ENCODE measurements around the gene FMNL2. TPM values are rescaled to one million over a fixed set of nuclear protein-coding genes. Genes with fewer than 3 reads are reported as not detected.

Gene FMNL2
- total and polyA plus RNA-seq, 4 donors = 1.5 to 9.3 (median 5.1) TPM

DNA sequence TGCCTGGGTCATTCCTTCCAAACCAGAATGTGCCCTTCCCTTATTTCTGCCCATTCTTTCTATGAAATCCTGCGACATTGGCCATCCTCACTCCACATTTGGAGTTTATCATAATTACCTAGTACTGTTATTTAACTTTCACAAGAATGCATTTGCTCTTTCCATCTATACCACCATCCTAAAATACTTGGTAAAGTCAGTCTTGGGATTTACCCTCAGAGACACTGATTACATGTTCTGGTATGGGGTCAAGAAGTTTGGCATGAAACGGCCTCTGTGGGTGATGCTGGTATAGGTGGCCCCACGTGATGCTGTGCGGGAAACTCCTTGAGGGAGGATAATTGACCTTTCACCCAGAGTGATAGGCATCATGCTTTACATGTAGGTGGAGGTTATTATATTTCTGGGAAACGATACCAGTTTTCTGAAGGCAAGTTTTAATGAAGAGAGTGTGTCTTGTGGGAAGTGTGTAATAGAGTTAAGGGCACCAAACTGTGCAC is 123.5 kb downstream of the FMNL2 start:
- H3K27ac ChIP-seq (ENCODE audit: low read depth in 1 of 2, low read length in 2 of 2) = no peak overlapping the region
- H3K36me3 ChIP-seq (ENCODE audit: control insufficient read depth in 4 of 4, insufficient read depth in 3 of 4, low read depth in 1 of 4, low read length in 3 of 4) = no peaks in the 10 kb centered on the region
- no peak overlapping the region for H3K9ac ChIP-seq (ENCODE audit: low read depth in 1 of 2, low read length in 2 of 2)
- no peaks in the 10 kb centered on the region for H3K9me3 ChIP-seq (ENCODE audit: control insufficient read depth in 4 of 4, low read length in 3 of 4)
- 78% methylated on average over 5 of the region's 5 CpGs for WGBS
- no peaks in the 10 kb centered on the region for H3K4me1 ChIP-seq (ENCODE audit: control insufficient read depth in 4 of 4, insufficient read depth in 4 of 4, low read length in 3 of 4)
- H3K4me3 ChIP-seq (ENCODE audit: low read depth in 1 of 3, low read length in 3 of 3) = no peak overlapping the region
- DNase-seq (ENCODE audit: low spot score) = no peak
- no peaks in the 10 kb centered on the region for H3K27me3 ChIP-seq (ENCODE audit: control insufficient read depth in 4 of 4, insufficient read depth in 4 of 4, low read length in 3 of 4)
- TF ChIP-seq NR2F2 (IDR thresholded peaks at IDR 0.05) (no peak), GABPA (IDR thresholded peaks at IDR 0.05 in 1 of 2, conservative IDR thresholded peaks at IDR 0.05 in 1 of 2) (no peak)
- TF ChIP-seq, protein P1, sequence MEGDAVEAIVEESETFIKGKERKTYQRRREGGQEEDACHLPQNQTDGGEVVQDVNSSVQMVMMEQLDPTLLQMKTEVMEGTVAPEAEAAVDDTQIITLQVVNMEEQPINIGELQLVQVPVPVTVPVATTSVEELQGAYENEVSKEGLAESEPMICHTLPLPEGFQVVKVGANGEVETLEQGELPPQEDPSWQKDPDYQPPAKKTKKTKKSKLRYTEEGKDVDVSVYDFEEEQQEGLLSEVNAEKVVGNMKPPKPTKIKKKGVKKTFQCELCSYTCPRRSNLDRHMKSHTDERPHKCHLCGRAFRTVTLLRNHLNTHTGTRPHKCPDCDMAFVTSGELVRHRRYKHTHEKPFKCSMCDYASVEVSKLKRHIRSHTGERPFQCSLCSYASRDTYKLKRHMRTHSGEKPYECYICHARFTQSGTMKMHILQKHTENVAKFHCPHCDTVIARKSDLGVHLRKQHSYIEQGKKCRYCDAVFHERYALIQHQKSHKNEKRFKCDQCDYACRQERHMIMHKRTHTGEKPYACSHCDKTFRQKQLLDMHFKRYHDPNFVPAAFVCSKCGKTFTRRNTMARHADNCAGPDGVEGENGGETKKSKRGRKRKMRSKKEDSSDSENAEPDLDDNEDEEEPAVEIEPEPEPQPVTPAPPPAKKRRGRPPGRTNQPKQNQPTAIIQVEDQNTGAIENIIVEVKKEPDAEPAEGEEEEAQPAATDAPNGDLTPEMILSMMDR (IDR thresholded peaks at IDR 0.05; ENCODE audit: low read depth, low read length, missing input control) = no peak

DNA sequence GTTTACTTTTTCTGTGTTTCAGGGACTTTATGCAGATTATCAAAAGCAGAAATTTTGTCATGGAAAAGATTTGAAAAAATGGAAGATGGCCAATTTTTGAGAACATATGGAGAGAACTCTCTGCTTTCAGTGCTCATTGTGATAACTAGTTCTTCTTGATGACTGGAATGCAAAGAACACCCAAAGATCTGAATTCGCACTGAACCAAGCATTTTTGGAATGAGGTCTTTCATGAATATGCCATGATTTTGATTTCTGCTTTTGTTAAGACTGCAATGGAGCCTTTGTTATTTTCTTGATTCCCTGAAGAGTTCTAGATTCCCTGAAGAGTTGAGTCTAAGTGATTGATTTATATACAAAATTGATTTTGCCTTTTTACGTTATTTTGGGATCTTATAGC is 124.1 kb downstream of the FMNL2 start:
- Histone ChIP-seq H3K27ac (ENCODE audit: low read depth in 1 of 2, low read length in 2 of 2) (no peak overlapping the region), H3K4me1 (ENCODE audit: control insufficient read depth in 4 of 4, insufficient read depth in 4 of 4, low read length in 3 of 4) (no peaks in the 10 kb centered on the region), H3K4me3 (ENCODE audit: low read depth in 1 of 3, low read length in 3 of 3) (no peak overlapping the region), H3K9me3 (ENCODE audit: control insufficient read depth in 4 of 4, low read length in 3 of 4) (no peaks in the 10 kb centered on the region), H3K9ac (ENCODE audit: low read depth in 1 of 2, low read length in 2 of 2) (no peak overlapping the region), H3K36me3 (ENCODE audit: control insufficient read depth in 4 of 4, insufficient read depth in 3 of 4, low read depth in 1 of 4, low read length in 3 of 4) (no peaks in the 10 kb centered on the region), H3K27me3 (ENCODE audit: control insufficient read depth in 4 of 4, insufficient read depth in 4 of 4, low read length in 3 of 4) (no peaks in the 10 kb centered on the region)
- 96% methylated on average over 2 of the region's 2 CpGs for WGBS
- no peak for DNase-seq (ENCODE audit: low spot score)
- TF ChIP-seq, protein P2, sequence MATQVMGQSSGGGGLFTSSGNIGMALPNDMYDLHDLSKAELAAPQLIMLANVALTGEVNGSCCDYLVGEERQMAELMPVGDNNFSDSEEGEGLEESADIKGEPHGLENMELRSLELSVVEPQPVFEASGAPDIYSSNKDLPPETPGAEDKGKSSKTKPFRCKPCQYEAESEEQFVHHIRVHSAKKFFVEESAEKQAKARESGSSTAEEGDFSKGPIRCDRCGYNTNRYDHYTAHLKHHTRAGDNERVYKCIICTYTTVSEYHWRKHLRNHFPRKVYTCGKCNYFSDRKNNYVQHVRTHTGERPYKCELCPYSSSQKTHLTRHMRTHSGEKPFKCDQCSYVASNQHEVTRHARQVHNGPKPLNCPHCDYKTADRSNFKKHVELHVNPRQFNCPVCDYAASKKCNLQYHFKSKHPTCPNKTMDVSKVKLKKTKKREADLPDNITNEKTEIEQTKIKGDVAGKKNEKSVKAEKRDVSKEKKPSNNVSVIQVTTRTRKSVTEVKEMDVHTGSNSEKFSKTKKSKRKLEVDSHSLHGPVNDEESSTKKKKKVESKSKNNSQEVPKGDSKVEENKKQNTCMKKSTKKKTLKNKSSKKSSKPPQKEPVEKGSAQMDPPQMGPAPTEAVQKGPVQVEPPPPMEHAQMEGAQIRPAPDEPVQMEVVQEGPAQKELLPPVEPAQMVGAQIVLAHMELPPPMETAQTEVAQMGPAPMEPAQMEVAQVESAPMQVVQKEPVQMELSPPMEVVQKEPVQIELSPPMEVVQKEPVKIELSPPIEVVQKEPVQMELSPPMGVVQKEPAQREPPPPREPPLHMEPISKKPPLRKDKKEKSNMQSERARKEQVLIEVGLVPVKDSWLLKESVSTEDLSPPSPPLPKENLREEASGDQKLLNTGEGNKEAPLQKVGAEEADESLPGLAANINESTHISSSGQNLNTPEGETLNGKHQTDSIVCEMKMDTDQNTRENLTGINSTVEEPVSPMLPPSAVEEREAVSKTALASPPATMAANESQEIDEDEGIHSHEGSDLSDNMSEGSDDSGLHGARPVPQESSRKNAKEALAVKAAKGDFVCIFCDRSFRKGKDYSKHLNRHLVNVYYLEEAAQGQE (IDR thresholded peaks at IDR 0.05) = no peak
- TF ChIP-seq HNF4A (conservative IDR thresholded peaks at IDR 0.05) (no peak), NR2F2 (IDR thresholded peaks at IDR 0.05) (no peak), RAD21 (IDR thresholded peaks at IDR 0.05) (no peak), JUND (IDR thresholded peaks at IDR 0.05) (no peak), RXRA (IDR thresholded peaks at IDR 0.05) (no peak), SP1 (IDR thresholded peaks at IDR 0.05) (no peak), GABPA (IDR thresholded peaks at IDR 0.05 in 1 of 2, conservative IDR thresholded peaks at IDR 0.05 in 1 of 2) (no peak), FOXA1 (IDR thresholded peaks at IDR 0.05) (no peak), EGR1 (IDR thresholded peaks at IDR 0.05; ENCODE audit: low read depth in 2 of 2) (no peak), TAF1 (conservative IDR thresholded peaks at IDR 0.05) (no peak), FOXA2 (IDR thresholded peaks at IDR 0.05) (no peak)
- TF ChIP-seq, protein P3, sequence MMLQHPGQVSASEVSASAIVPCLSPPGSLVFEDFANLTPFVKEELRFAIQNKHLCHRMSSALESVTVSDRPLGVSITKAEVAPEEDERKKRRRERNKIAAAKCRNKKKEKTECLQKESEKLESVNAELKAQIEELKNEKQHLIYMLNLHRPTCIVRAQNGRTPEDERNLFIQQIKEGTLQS (IDR thresholded peaks at IDR 0.05) = no peak
- TF ChIP-seq, protein P4, sequence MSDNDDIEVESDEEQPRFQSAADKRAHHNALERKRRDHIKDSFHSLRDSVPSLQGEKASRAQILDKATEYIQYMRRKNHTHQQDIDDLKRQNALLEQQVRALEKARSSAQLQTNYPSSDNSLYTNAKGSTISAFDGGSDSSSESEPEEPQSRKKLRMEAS (IDR thresholded peaks at IDR 0.05) = no peak
- TF ChIP-seq, protein P5, sequence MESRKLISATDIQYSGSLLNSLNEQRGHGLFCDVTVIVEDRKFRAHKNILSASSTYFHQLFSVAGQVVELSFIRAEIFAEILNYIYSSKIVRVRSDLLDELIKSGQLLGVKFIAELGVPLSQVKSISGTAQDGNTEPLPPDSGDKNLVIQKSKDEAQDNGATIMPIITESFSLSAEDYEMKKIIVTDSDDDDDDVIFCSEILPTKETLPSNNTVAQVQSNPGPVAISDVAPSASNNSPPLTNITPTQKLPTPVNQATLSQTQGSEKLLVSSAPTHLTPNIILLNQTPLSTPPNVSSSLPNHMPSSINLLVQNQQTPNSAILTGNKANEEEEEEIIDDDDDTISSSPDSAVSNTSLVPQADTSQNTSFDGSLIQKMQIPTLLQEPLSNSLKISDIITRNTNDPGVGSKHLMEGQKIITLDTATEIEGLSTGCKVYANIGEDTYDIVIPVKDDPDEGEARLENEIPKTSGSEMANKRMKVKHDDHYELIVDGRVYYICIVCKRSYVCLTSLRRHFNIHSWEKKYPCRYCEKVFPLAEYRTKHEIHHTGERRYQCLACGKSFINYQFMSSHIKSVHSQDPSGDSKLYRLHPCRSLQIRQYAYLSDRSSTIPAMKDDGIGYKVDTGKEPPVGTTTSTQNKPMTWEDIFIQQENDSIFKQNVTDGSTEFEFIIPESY (IDR thresholded peaks at IDR 0.05) = no peak
